ENCODE measurements around the gene NPDC1.

GRCh38 chr9:137080260-137081122 is 34.5 kb upstream of the NPDC1 start:
- no peak for TF ChIP-seq POLR2A (IDR thresholded peaks at IDR 0.05)
- TF ChIP-seq CTCF (IDR thresholded peaks at IDR 0.05): no peak

Measured in body of pancreas (tissue), 4 donors.